ENCODE data around the gene ISLR.

ISLR gene

DNA sequence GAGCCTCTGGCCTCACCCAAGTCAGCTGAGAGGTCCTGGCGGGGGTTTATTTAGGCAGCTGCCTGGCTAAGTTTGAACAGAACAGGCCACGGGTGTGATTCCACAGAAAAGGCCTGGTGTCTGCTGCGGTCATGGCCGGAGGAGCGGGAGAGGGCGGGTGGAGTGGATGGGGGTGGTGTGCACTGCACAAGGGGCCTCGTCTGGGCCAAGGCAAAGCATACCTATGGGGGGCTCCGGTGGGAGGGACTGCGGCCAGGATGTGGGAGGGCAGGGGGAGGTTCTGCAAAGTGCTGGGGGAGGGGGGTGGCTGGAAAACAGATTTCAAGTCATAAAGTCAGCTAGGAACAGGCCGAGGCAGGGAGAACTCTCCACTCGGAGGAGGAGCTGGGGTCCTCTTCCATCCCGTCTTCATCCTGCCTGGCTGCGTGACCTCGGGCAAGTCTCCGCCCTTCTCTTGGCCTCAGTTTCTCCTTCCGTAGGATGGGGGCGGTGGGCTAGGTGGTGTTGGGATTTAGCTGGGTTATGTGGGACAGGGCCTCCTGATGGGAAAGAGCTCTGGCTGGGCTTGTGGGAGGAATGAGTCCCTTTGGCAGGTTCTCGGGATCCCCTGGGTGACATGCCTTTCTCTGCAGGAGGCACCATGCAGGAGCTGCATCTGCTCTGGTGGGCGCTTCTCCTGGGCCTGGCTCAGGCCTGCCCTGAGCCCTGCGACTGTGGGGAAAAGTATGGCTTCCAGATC, 878 bp downstream of the ISLR start:
- no peaks in the 10 kb centered on the region for H3K79me2 ChIP-seq (ENCODE audit: insufficient read depth, low read length)
- no peak overlapping the region for H3K9ac ChIP-seq (ENCODE audit: low read depth, low read length)
- no peaks in the 10 kb centered on the region for H3K36me3 ChIP-seq (ENCODE audit: insufficient read depth, low read length)
- ATAC-seq (ENCODE audit: insufficient read depth, low read depth): no peak
- no peak overlapping the region for H2AFZ ChIP-seq (ENCODE audit: low read depth, low read length)
- H3K4me1 ChIP-seq (ENCODE audit: insufficient read depth, low read length): no peaks in the 10 kb centered on the region
- H3K4me2 ChIP-seq (ENCODE audit: insufficient read depth, low read length): no peak overlapping the region
- no peak overlapping the region for H3K27ac ChIP-seq (ENCODE audit: low read length)
- no peaks in the 10 kb centered on the region for H3K9me3 ChIP-seq (ENCODE audit: insufficient read depth, low read length, severe bottlenecking)
- TF ChIP-seq EZH2 (IDR thresholded peaks at IDR 0.05; ENCODE audit: borderline replicate concordance, low read depth, low read length, severe bottlenecking): no peak
- TF ChIP-seq, protein P1, sequence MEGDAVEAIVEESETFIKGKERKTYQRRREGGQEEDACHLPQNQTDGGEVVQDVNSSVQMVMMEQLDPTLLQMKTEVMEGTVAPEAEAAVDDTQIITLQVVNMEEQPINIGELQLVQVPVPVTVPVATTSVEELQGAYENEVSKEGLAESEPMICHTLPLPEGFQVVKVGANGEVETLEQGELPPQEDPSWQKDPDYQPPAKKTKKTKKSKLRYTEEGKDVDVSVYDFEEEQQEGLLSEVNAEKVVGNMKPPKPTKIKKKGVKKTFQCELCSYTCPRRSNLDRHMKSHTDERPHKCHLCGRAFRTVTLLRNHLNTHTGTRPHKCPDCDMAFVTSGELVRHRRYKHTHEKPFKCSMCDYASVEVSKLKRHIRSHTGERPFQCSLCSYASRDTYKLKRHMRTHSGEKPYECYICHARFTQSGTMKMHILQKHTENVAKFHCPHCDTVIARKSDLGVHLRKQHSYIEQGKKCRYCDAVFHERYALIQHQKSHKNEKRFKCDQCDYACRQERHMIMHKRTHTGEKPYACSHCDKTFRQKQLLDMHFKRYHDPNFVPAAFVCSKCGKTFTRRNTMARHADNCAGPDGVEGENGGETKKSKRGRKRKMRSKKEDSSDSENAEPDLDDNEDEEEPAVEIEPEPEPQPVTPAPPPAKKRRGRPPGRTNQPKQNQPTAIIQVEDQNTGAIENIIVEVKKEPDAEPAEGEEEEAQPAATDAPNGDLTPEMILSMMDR (IDR thresholded peaks at IDR 0.05; ENCODE audit: borderline replicate concordance, extremely low read depth, low read length, poor library complexity, severe bottlenecking): no peak
- H3K4me3 ChIP-seq (ENCODE audit: low read depth in 1 of 2, low read length in 2 of 2): no peak overlapping the region
- no peaks in the 10 kb centered on the region for H4K20me1 ChIP-seq (ENCODE audit: insufficient read depth, low read length)
- peaks cover 12% of the 10 kb centered on the region for H3K27me3 ChIP-seq (ENCODE audit: insufficient read depth, low read length, poor library complexity)
- no peak for DNase-seq

GRCh38 chr15:74174958-74175253, 1.4 kb downstream of the ISLR start:
- H3K4me1 ChIP-seq (ENCODE audit: insufficient read depth, low read length): no peaks in the 10 kb centered on the region
- H3K9me3 ChIP-seq (ENCODE audit: insufficient read depth, low read length, severe bottlenecking): no peaks in the 10 kb centered on the region
- H3K27ac ChIP-seq (ENCODE audit: low read length): no peak overlapping the region
- TF ChIP-seq, protein P1 (IDR thresholded peaks at IDR 0.05; ENCODE audit: borderline replicate concordance, extremely low read depth, low read length, poor library complexity, severe bottlenecking): no peak
- TF ChIP-seq EZH2 (IDR thresholded peaks at IDR 0.05; ENCODE audit: borderline replicate concordance, low read depth, low read length, severe bottlenecking): no peak
- DNase-seq (no peak), ATAC-seq (ENCODE audit: insufficient read depth, low read depth) (no peak)
- H2AFZ ChIP-seq (ENCODE audit: low read depth, low read length): no peak overlapping the region
- no peak overlapping the region for H3K4me2 ChIP-seq (ENCODE audit: insufficient read depth, low read length)
- H4K20me1 ChIP-seq (ENCODE audit: insufficient read depth, low read length): no peaks in the 10 kb centered on the region
- H3K27me3 ChIP-seq (ENCODE audit: insufficient read depth, low read length, poor library complexity): peaks cover 7% of the 10 kb centered on the region
- no peaks in the 10 kb centered on the region for H3K79me2 ChIP-seq (ENCODE audit: insufficient read depth, low read length)
- H3K36me3 ChIP-seq (ENCODE audit: insufficient read depth, low read length): no peaks in the 10 kb centered on the region
- no peak overlapping the region for H3K4me3 ChIP-seq (ENCODE audit: low read depth in 1 of 2, low read length in 2 of 2)
- no peak overlapping the region for H3K9ac ChIP-seq (ENCODE audit: low read depth, low read length)

GRCh38 chr15:74175271-74176191, 2.0 kb downstream of the ISLR start:
- H3K4me1 ChIP-seq (ENCODE audit: insufficient read depth, low read length): no peaks in the 10 kb centered on the region

More at GRCh38 chr15:74175271-74176191, 2.0 kb downstream of the ISLR start:
- H3K27ac ChIP-seq (ENCODE audit: low read length): no peak overlapping the region
- H3K9ac ChIP-seq (ENCODE audit: low read depth, low read length): no peak overlapping the region
- H3K36me3 ChIP-seq (ENCODE audit: insufficient read depth, low read length): no peaks in the 10 kb centered on the region
- no peak overlapping the region for H3K4me2 ChIP-seq (ENCODE audit: insufficient read depth, low read length)
- H3K27me3 ChIP-seq (ENCODE audit: insufficient read depth, low read length, poor library complexity): peaks cover 5% of the 10 kb centered on the region
- no peak overlapping the region for H2AFZ ChIP-seq (ENCODE audit: low read depth, low read length)
- H3K9me3 ChIP-seq (ENCODE audit: insufficient read depth, low read length, severe bottlenecking): no peaks in the 10 kb centered on the region
- TF ChIP-seq, protein P1 (IDR thresholded peaks at IDR 0.05; ENCODE audit: borderline replicate concordance, extremely low read depth, low read length, poor library complexity, severe bottlenecking): no peak
- TF ChIP-seq EZH2 (IDR thresholded peaks at IDR 0.05; ENCODE audit: borderline replicate concordance, low read depth, low read length, severe bottlenecking): no peak
- no peak for ATAC-seq (ENCODE audit: insufficient read depth, low read depth)
- H3K79me2 ChIP-seq (ENCODE audit: insufficient read depth, low read length): no peaks in the 10 kb centered on the region
- no peaks in the 10 kb centered on the region for H4K20me1 ChIP-seq (ENCODE audit: insufficient read depth, low read length)
- no peak for DNase-seq
- H3K4me3 ChIP-seq (ENCODE audit: low read depth in 1 of 2, low read length in 2 of 2): no peak overlapping the region
